Neuron (in vitro differentiated cells): ENCODE results near the gene OR2T35.
"Not testable (repeated sequence)": the region's sequence is repeated elsewhere in the genome, so short reads cannot be mapped to it uniquely, and the experiment has no call there.

ENCODE experiments used
- H2AFZ ChIP-seq: one replicate; pipeline ENCODE4 v1.6.1; 2013; ENCODE audit warnings: low read depth, mild to moderate bottlenecking, inconsistent platforms, low read length, moderate library complexity
- H3K27me3 ChIP-seq: one replicate; pipeline ENCODE4 v1.6.1; 2013; ENCODE audit warnings: low read length; ENCODE audit not compliant: insufficient read depth
- H3K36me3 ChIP-seq: one replicate; pipeline ENCODE4 v1.6.1; 2013; ENCODE audit warnings: low read length; ENCODE audit not compliant: insufficient read depth
- H3K4me1 ChIP-seq: one replicate; pipeline ENCODE4 v1.6.1; 2013; ENCODE audit warnings: low read length; ENCODE audit not compliant: insufficient read depth
- H3K4me3 ChIP-seq: 2 replicates; pipeline ENCODE4 v1.5.1; 2013; ENCODE audit warnings: mild to moderate bottlenecking, low read length, moderate library complexity
- H3K9me3 ChIP-seq: one replicate; pipeline ENCODE4 v1.6.1; 2013; ENCODE audit warnings: low read length

The OR2T35 gene

GRCh38 chr1:248640906-248641305 lies 4.2 kb downstream of the OR2T35 start:
- not testable (repeated sequence) for H3K4me3 ChIP-seq, H3K9me3 ChIP-seq, H3K27me3 ChIP-seq, H3K4me1 ChIP-seq, H2AFZ ChIP-seq, H3K36me3 ChIP-seq

GRCh38 chr1:248639652-248640051 lies 5.4 kb downstream of the OR2T35 start:
- not testable (repeated sequence) for H3K4me1 ChIP-seq, H3K4me3 ChIP-seq, H3K27me3 ChIP-seq, H3K36me3 ChIP-seq, H2AFZ ChIP-seq, H3K9me3 ChIP-seq

DNA sequence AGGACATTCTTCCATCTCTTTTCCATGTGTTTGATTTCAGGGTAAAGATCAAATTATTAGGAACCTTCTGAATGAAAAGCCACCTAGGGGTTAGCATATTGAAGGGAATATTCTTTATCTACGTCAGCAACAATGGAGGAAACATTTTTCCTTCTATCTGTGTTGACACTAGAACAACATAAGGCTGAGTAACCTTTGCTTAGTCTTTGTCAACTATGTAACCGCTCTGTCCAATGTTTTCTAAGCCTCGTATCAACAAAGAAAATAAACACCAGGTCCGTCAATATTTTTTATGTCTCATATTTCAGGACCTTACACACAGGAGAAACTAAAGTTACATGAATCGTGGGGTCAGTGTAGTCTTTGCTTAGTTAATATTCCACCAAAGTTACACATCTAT lies 8.5 kb downstream of the OR2T35 start:
- H3K27me3 ChIP-seq, H3K36me3 ChIP-seq, H3K9me3 ChIP-seq, H2AFZ ChIP-seq, H3K4me3 ChIP-seq, H3K4me1 ChIP-seq: not testable (repeated sequence)

GRCh38 chr1:248634991-248635390 lies 10.1 kb downstream of the OR2T35 start, which contains the start of gene OR2T11:
Gene OR2T11, minus strand, starts transcription at chr1:248635091. Its CDS starts 7,963 bp downstream, at chr1:248627128.
- not testable (repeated sequence) for H2AFZ ChIP-seq, H3K4me3 ChIP-seq, H3K27me3 ChIP-seq, H3K4me1 ChIP-seq, H3K9me3 ChIP-seq, H3K36me3 ChIP-seq

DNA sequence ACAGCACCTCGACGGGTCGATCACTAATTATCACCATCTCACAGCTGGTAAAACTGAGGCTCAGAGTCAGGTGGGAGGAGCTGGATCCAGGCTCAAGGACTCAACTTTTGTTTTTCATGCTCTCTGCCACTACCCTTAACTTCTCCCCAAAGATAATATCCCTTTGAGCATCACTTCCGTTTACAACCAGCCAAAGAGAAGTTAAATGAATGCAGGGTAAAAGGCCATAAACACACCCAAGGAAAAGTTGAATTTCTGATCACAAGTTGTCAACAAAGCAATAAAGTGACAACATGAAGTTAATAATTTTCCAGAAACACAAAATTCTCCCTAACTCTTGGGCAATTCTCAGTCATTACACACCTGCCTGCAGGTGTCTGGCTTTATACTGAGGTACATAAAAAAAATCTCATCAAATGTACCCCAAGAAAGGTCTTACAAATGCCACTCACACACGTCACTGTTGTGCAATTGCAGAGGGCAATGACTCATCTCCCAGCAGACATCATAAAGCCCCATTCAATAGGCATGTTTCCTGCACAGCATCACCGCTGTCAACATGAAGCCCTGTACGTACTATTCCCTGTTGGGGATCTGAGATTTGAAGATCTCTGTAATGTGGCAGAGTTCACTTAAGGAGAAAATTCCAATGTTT lies 13.6 kb downstream of the OR2T35 start:
- H3K4me1 ChIP-seq: no peaks in the 10 kb centered on the region
- H3K36me3 ChIP-seq: no peaks in the 10 kb centered on the region
- no peak overlapping the region for H2AFZ ChIP-seq
- no peak overlapping the region for H3K4me3 ChIP-seq
- no peaks in the 10 kb centered on the region for H3K9me3 ChIP-seq
- peaks cover 3% of the 10 kb centered on the region for H3K27me3 ChIP-seq

DNA sequence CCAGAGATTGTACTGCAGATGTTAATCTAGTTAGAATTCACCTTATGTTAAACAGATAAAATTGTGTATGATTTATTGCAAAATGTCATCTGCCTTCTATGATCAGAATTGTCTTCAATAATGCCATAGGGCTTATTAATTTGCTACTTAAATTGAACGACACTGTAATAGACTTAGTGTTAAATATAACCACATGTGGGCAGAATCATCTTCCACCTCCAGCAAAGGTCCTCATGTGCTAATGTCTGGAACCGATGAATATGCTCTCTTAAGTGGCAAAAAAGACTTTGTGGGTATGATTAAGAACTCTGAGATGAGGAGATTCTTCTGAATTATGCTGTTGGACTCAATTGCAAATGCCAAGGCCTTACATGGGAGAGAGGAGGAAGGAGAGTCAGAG lies 14.5 kb downstream of the OR2T35 start:
- Histone ChIP-seq H3K36me3 (no peaks in the 10 kb centered on the region), H2AFZ (no peak overlapping the region), H3K9me3 (no peaks in the 10 kb centered on the region), H3K27me3 (peaks cover 3% of the 10 kb centered on the region), H3K4me1 (no peaks in the 10 kb centered on the region), H3K4me3 (no peak overlapping the region)

GRCh38 chr1:248627971-248628844 lies 16.9 kb downstream of the OR2T35 start:
- Histone ChIP-seq H3K4me1 (no peaks in the 10 kb centered on the region), H3K27me3 (peaks cover 6% of the 10 kb centered on the region), H3K4me3 (no peak overlapping the region), H3K9me3 (no peaks in the 10 kb centered on the region), H3K36me3 (no peaks in the 10 kb centered on the region), H2AFZ (no peak overlapping the region)

DNA sequence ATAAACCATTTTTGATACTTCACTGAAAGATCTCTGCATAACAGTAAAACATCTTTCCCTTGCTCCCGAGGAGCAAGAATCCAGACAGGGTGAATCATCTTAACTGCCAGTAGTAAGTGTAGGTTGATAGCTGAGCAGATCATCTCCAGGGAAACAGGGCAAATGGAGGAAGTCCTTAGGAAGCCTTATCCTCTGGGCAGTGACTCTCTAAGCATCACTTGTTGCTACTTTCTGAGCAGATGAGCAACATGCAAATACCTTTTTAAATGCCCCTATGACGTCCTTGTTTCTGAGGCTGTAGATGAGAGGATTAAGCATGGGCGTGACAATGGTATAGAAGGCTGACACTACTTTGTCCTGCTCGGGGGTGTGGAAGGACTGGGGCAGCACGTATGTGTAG lies 19.1 kb downstream of the OR2T35 start:
- H3K36me3 ChIP-seq: no peaks in the 10 kb centered on the region
- no peak overlapping the region for H2AFZ ChIP-seq
- no peak overlapping the region for H3K4me3 ChIP-seq
- peaks cover 6% of the 10 kb centered on the region for H3K27me3 ChIP-seq
- H3K4me1 ChIP-seq: no peaks in the 10 kb centered on the region
- H3K9me3 ChIP-seq: no peaks in the 10 kb centered on the region

- no peak overlapping the region for H2AFZ ChIP-seq
- H3K9me3 ChIP-seq: no peaks in the 10 kb centered on the region
- H3K4me1 ChIP-seq: no peaks in the 10 kb centered on the region
- peaks cover 6% of the 10 kb centered on the region for H3K27me3 ChIP-seq
- H3K4me3 ChIP-seq: no peak overlapping the region
- no peaks in the 10 kb centered on the region for H3K36me3 ChIP-seq
Measured at GRCh38 chr1:248625166-248625565, 19.9 kb downstream of the OR2T35 start.

DNA sequence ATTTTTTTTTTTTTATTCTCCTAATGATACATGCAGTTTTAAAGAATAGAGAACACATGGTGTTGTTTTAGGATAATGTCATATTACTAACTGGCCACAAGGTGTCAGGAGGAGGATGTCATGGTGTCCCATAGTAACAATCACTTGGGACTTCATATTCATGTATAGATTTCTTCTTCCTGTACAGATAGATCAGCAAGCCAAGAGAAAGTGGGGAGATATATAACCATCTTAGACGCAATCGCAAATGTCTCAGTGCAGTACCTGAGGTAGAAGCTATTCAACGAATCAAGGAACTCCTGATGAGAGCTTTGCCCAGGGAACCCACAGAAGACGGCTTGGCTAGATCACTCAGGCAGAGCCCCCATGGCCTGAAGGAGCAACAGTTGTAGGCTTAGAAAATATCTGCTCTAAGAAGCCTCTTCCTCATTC lies 22.5 kb downstream of the OR2T35 start:
- H3K9me3 ChIP-seq: no peaks in the 10 kb centered on the region

GRCh38 chr1:248621770-248622169 lies 23.3 kb downstream of the OR2T35 start:
- Histone ChIP-seq H3K4me3 (no peak overlapping the region), H3K9me3 (no peaks in the 10 kb centered on the region)

More for the DNA sequence above, 22.5 kb downstream of the OR2T35 start:
- Histone ChIP-seq H3K4me3 (no peak overlapping the region), H3K4me1 (no peaks in the 10 kb centered on the region), H3K36me3 (no peaks in the 10 kb centered on the region), H3K27me3 (peaks cover 3% of the 10 kb centered on the region), H2AFZ (no peak overlapping the region)

GRCh38 chr1:248618878-248619277 lies 26.2 kb downstream of the OR2T35 start:
- no peak overlapping the region for H2AFZ ChIP-seq
- no peaks in the 10 kb centered on the region for H3K36me3 ChIP-seq
- no peak overlapping the region for H3K4me3 ChIP-seq
- no peaks in the 10 kb centered on the region for H3K4me1 ChIP-seq
- H3K27me3 ChIP-seq: no peaks in the 10 kb centered on the region
- H3K9me3 ChIP-seq: no peaks in the 10 kb centered on the region

More at GRCh38 chr1:248621770-248622169, 23.3 kb downstream of the OR2T35 start:
- Histone ChIP-seq H2AFZ (no peak overlapping the region), H3K27me3 (peaks cover 3% of the 10 kb centered on the region), H3K36me3 (no peaks in the 10 kb centered on the region), H3K4me1 (no peaks in the 10 kb centered on the region)

GRCh38 chr1:248618119-248618518 lies 27.0 kb downstream of the OR2T35 start:
- Histone ChIP-seq H3K4me3 (no peak overlapping the region), H3K4me1 (no peaks in the 10 kb centered on the region), H2AFZ (no peak overlapping the region), H3K36me3 (no peaks in the 10 kb centered on the region), H3K27me3 (no peaks in the 10 kb centered on the region), H3K9me3 (no peaks in the 10 kb centered on the region)
